ENCODE results near the gene NUP98.

DNA sequence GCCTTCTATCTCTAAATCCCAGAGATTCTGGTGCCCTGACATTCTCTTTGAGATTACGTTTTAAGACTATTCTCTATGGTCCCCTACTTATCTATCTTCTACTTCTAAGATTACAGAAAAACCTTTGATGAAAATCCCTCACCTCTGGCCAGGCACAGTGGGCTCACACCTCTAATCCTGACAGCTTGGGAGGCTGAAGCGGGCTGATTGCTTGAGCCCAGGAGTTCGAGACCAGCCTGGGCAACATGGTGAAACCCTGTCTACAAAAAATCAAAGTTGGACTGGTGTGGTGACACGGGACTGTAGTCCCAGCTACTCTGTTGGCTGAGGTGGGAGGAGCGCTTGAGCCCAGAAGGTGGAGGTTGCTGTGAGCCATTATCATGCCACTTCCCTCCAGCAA is 14.4 kb downstream of the NUP98 start:
- no peak for TF ChIP-seq POLR2A (IDR thresholded peaks at IDR 0.05; ENCODE audit: low read depth, low read length)
- no peak for TF ChIP-seq POU2F2 (IDR thresholded peaks at IDR 0.05; ENCODE audit: low read depth, low read length)
- TF ChIP-seq SPI1 (IDR thresholded peaks at IDR 0.05; ENCODE audit: low read depth, low read length), result 0 out of 2 replicates have a peak, but pooled peaks have one; percentile 11
- TF ChIP-seq POLR2AphosphoS5 (IDR thresholded peaks at IDR 0.05; ENCODE audit: low read depth, low read length), result no peak
- no peak for TF ChIP-seq TAF1 (IDR thresholded peaks at IDR 0.05; ENCODE audit: low read depth, low read length)

All from GM12891 (cell line).